Upper lobe of right lung (tissue), 1 donor: ENCODE measurements around the gene ASNSD1. TPM values are rescaled to one million over a fixed set of nuclear protein-coding genes. Genes with fewer than 3 reads are reported as not detected.

Experiments
- ATAC-seq: fragments of 200-7000 bp; cut with Tn5 transposase; one replicate; pipeline ENCODE4 v1.9.1; 2020; ENCODE audit warnings: mild to moderate bottlenecking, moderate library complexity
- DNase-seq: peaks from one replicate; pipeline ENCODE4 v3.0.0-alpha.2; 2020
- H3K27ac ChIP-seq: fragments of 200-600 bp; one replicate; pipeline ENCODE4 v1.8.0; 2022
- H3K27me3 ChIP-seq: fragments of 200-600 bp; one replicate; pipeline ENCODE4 v1.8.0; 2022; ENCODE audit warnings: mild to moderate bottlenecking
- H3K36me3 ChIP-seq: fragments of 200-600 bp; one replicate; pipeline ENCODE4 v1.8.0; 2022
- H3K4me1 ChIP-seq: fragments of 200-600 bp; one replicate; pipeline ENCODE4 v1.8.0; 2022
- H3K4me3 ChIP-seq: fragments of 200-600 bp; one replicate; pipeline ENCODE4 v1.8.0; 2022; ENCODE audit warnings: mild to moderate bottlenecking
- H3K9me3 ChIP-seq: fragments of 200-600 bp; one replicate; pipeline ENCODE4 v1.8.0; 2022
- CTCF ChIP-seq: fragments of 200-600 bp; IDR thresholded peaks from one replicate; pipeline ENCODE4 v1.8.0; 2022; ENCODE audit warnings: antibody characterized with exemption
- intact Hi-C: fragments of 100-400 bp; cut with DNase I; formaldehyde crosslinking; loops from one replicate; pipeline ENCODE4 v1.11.0; 2022
- total RNA-seq: library from RNA; stranded (reverse); fragmentation: NEBNext Ultra II Directional; extraction: Animal tissue kit (Norgen Biotek cat#: 25700); gene quantifications from one replicate; pipeline ENCODE4 v1.2.1, GENCODE V29; 2021
- donor health status: DM: no; HTN: yes; CAD: no; lungs with severe emphysema.

Gene ASNSD1
- total RNA-seq, 1 donor from 2014 or later: 32.3 TPM

GRCh38 chr2:189638301-189639006 lies 22.8 kb upstream of the ASNSD1 start:
- no peak for ATAC-seq
- no peak for DNase-seq
- H3K4me3 ChIP-seq: no peak overlapping the region
- H3K36me3 ChIP-seq: no peaks in the 10 kb centered on the region
- H3K4me1 ChIP-seq: no peaks in the 10 kb centered on the region
- H3K27ac ChIP-seq: no peak overlapping the region
- H3K9me3 ChIP-seq: no peaks in the 10 kb centered on the region
- H3K27me3 ChIP-seq: no peaks in the 10 kb centered on the region
- intact Hi-C loops: no loop called here
- no peak for TF ChIP-seq CTCF

GRCh38 chr2:189639007-189639609 lies 22.2 kb upstream of the ASNSD1 start:
- no peak overlapping the region for H3K4me3 ChIP-seq
- DNase-seq: no peak
- no peaks in the 10 kb centered on the region for H3K9me3 ChIP-seq
- H3K27ac ChIP-seq: no peak overlapping the region
- H3K27me3 ChIP-seq: no peaks in the 10 kb centered on the region
- ATAC-seq: peak; percentile 36
- no peak for TF ChIP-seq CTCF
- no peaks in the 10 kb centered on the region for H3K4me1 ChIP-seq
- intact Hi-C loops: no loop called here
- no peaks in the 10 kb centered on the region for H3K36me3 ChIP-seq

- no peaks in the 10 kb centered on the region for H3K27me3 ChIP-seq
- ATAC-seq (no peak), DNase-seq (no peak)
- no peaks in the 10 kb centered on the region for H3K9me3 ChIP-seq
- H3K36me3 ChIP-seq: no peaks in the 10 kb centered on the region
- H3K4me1 ChIP-seq: no peaks in the 10 kb centered on the region
- no peak for TF ChIP-seq CTCF
- H3K27ac ChIP-seq: no peak overlapping the region
- intact Hi-C loops: no loop called here
- no peak overlapping the region for H3K4me3 ChIP-seq
These were observed 20.3 kb upstream of the ASNSD1 start for GRCh38 chr2:189641002-189641401.

- H3K4me1 ChIP-seq: no peaks in the 10 kb centered on the region
- intact Hi-C loops: no loop called here
- DNase-seq: no peak
- no peaks in the 10 kb centered on the region for H3K27me3 ChIP-seq
- ATAC-seq: no peak
- TF ChIP-seq CTCF: no peak
- H3K36me3 ChIP-seq: no peaks in the 10 kb centered on the region
- no peaks in the 10 kb centered on the region for H3K9me3 ChIP-seq
- no peak overlapping the region for H3K27ac ChIP-seq
- H3K4me3 ChIP-seq: no peak overlapping the region
These were observed 19.7 kb upstream of the ASNSD1 start for GRCh38 chr2:189641590-189641989.

GRCh38 chr2:189646521-189646920 lies 14.7 kb upstream of the ASNSD1 start:
- no peaks in the 10 kb centered on the region for H3K4me1 ChIP-seq
- H3K27me3 ChIP-seq: no peaks in the 10 kb centered on the region
- H3K27ac ChIP-seq: no peak overlapping the region
- DNase-seq (no peak), ATAC-seq (no peak)
- no peak overlapping the region for H3K4me3 ChIP-seq
- H3K9me3 ChIP-seq: no peaks in the 10 kb centered on the region
- TF ChIP-seq CTCF: no peak
- intact Hi-C loops: no loop called here
- H3K36me3 ChIP-seq: no peaks in the 10 kb centered on the region
